NK-92 (cell line): Measurements from ENCODE around the gene CD68.

Source experiments
- DNase-seq: peaks from one replicate; lab custom pipeline; 2025; ENCODE audit not compliant: unreplicated experiment; lab: John Stamatoyannopoulos, UW

CD68 gene

GRCh38 chr17:7579001-7579833 lies at the start of gene CD68:
CD68 (plus strand) TSS chr17:7579638; CDS start chr17:7579678, 40 bp downstream.
- DNase-seq: no peak

GRCh38 chr17:7530023-7530900 lies 49.2 kb upstream of the CD68 start:
- DNase-seq: no peak

GRCh38 chr17:7538050-7538449 lies 41.4 kb upstream of the CD68 start:
- no peak for DNase-seq

GRCh38 chr17:7538891-7539545 lies 40.4 kb upstream of the CD68 start:
- DNase-seq: no peak

GRCh38 chr17:7541074-7541621 lies 38.3 kb upstream of the CD68 start:
- DNase-seq: no peak

- DNase-seq: no peak
Measured at GRCh38 chr17:7544911-7545310, 34.5 kb upstream of the CD68 start.

GRCh38 chr17:7548585-7549400 lies 30.6 kb upstream of the CD68 start, which contains the start of gene TNFSF12:
TNFSF12 (plus strand) TSS chr17:7549058; CDS start chr17:7549154, 96 bp downstream.
- no peak for DNase-seq

GRCh38 chr17:7549401-7550055 lies 29.9 kb upstream of the CD68 start:
- no peak for DNase-seq

GRCh38 chr17:7550344-7550743 lies 29.1 kb upstream of the CD68 start:
- no peak for DNase-seq

GRCh38 chr17:7551396-7551795 lies 28.0 kb upstream of the CD68 start:
- no peak for DNase-seq

- DNase-seq: no peak
Measured at GRCh38 chr17:7552621-7553051, 26.8 kb upstream of the CD68 start.

GRCh38 chr17:7553356-7553755 lies 26.1 kb upstream of the CD68 start:
- no peak for DNase-seq

GRCh38 chr17:7555320-7555948 lies 24.0 kb upstream of the CD68 start:
- no peak for DNase-seq

- no peak for DNase-seq
Measured at GRCh38 chr17:7556627-7557026, 22.8 kb upstream of the CD68 start.

GRCh38 chr17:7557147-7557764 lies 22.2 kb upstream of the CD68 start:
- DNase-seq: no peak

- DNase-seq: no peak
Measured at GRCh38 chr17:7557775-7558543, 21.5 kb upstream of the CD68 start.

GRCh38 chr17:7558544-7559319 lies 20.7 kb upstream of the CD68 start, which contains the start of gene TNFSF13:
TNFSF13 (plus strand) TSS chr17:7558750; CDS start chr17:7559040, 290 bp downstream.
- no peak for DNase-seq
